GM12892 (cell line): ENCODE results near the gene KCNQ5.

Source experiments
- POLR2A ChIP-seq: IDR thresholded peaks from 2 replicates; pipeline ENCODE4 v1.6.1; 2011; ENCODE audit warnings: low read depth, low read length, control low read depth
- POLR2AphosphoS5 ChIP-seq: IDR thresholded peaks from 2 replicates; pipeline ENCODE4 v1.6.1; 2011; ENCODE audit warnings: low read depth, low read length, control low read depth
- TAF1 ChIP-seq: IDR thresholded peaks from 2 replicates; pipeline ENCODE4 v1.6.1; 2011; ENCODE audit warnings: low read depth, mild to moderate bottlenecking, control low read depth, low read length, borderline replicate concordance

DNA sequence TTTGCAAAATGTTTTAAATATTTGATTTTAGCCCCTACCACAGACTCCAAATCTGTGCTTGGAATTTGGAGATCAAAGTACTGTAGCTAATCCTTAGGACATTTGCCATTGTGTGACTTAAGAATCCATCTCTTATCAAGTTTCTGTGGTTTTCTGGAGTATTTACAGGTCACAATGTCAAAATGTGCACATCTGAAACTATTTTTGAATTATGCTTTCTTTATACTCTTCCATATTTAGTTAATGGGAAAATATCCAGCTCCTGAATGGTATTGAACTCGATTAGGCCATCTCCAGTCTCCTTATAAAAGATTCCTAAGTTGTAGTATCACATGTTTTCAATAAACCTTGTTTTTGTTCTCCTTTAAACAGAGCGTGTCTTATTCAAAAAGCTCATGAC is 441.0 kb downstream of the KCNQ5 start:
- TF ChIP-seq POLR2A (no peak), POLR2AphosphoS5 (no peak), TAF1 (no peak)
